ENCODE results near the gene SGTA.

GRCh38 chr19:2779121-2779740 lies 3.8 kb downstream of the SGTA start:
- TF ChIP-seq SP1 (IDR thresholded peaks at IDR 0.05) (no peak), CTCF (IDR thresholded peaks at IDR 0.05; ENCODE audit: low read depth, low read length, missing input control) (no peak)
